PFSK-1 (cell line): ENCODE results near the gene HOXA4.

ENCODE experiments used
- POLR2AphosphoS5 ChIP-seq: IDR thresholded peaks from 2 replicates; pipeline ENCODE4 v1.6.1; 2012; ENCODE audit warnings: low read depth, mild to moderate bottlenecking, control low read depth, low read length, moderate library complexity
- TAF1 ChIP-seq: IDR thresholded peaks from 2 replicates; pipeline ENCODE4 v1.6.1; 2012; ENCODE audit warnings: low read length, control low read depth, borderline replicate concordance; ENCODE audit not compliant: insufficient read depth

DNA sequence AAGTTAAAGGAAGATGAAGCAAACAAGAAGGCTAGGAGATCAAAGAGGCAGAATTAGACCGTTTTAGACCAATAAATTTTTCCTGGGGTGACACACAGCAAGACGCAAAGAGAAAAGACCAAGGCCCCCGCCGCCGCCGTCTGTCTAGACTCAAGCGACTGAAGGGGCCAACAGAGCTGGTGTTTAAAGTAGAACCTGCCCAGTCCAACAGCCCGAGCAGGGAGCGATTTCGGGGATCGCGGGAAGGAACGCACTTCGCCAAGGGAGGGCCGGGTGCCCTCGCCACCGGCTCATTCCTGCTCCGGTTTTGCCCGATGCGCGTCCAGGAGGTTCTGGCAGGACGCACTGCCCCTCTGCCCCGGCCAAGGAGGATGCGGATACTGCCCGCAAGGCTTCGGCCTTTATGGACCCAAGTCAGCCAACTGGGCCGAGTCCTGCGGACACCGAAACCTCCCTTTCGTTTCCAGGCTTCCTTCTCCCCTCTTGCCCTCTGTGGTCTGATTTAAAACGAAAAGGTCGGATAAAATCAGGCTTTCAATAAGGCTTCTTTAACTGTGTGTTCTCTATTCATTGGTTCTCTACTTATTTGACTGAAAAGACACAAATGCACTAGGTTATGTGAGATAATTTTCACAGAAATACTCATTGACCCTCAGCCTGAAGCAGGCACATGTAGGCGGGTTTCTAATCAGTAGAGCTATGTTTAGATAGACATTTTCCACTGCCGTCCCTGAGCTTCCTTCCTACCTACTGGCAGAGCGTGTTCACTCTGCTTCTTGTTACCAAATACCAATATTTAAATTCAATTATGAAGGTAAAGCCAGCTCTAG, 28.1 kb upstream of the HOXA4 start:
- no peak for TF ChIP-seq TAF1
- TF ChIP-seq POLR2AphosphoS5, result no peak
